ENCODE data around the gene C2.
"Not testable (repeated sequence)": the region's sequence is repeated elsewhere in the genome, so short reads cannot be mapped to it uniquely, and the experiment has no call there.

Gene C2

DNA sequence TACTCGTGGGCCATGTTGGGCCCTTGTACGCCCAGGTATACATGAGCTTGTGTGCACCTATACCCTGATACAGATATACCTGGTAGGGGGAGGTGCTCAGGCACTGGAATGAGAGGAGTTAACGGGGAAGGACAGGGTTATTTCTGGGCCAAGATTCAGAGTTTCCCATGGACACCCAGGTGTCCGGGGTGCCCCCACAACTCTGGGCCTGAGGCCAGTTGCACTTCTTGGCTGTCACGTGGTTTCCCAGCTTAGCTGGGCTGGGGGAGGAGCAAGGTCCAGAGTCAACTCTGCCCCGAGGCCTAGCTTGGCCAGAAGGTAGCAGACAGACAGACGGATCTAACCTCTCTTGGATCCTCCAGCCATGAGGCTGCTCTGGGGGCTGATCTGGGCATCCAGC, 54.2 kb downstream of the C2 start, which contains the start of gene C4A:
Gene C4A (plus strand): TSS at position 314 of the 400 bp plus-strand sequence. CDS start 51 bp downstream, at position 365.
- H3K4me3 Mint-ChIP-seq; DNase-seq (ENCODE audit: low spot score in 2 of 2); H3K4me1 Mint-ChIP-seq; H3K27me3 Mint-ChIP-seq; H3K27ac Mint-ChIP-seq (ENCODE audit: low read depth); H3K9me3 Mint-ChIP-seq; H3K36me3 Mint-ChIP-seq (ENCODE audit: insufficient read depth); ATAC-seq (replicated peaks; ENCODE audit: extremely low read depth, poor library complexity, severe bottlenecking): not testable (repeated sequence)

DNA sequence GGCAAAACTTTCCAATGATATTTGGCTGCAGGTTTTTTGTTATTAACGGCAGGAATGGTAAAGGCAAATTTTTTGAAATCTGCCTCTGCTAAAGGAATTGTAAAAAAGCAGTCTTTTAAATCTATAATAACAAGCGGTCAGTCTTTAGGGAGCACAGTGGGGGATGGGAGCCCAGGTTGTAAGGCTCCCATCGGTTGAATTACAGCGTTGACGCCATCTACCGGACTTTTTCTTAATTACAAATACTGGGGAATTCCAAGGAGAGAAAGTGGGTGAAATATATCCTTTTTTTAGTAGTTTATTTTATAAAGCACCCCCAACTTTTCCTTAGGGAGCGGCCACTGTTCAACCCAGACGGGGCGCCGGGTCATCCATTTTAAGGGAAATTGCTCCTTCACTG, 61.8 kb downstream of the C2 start:
- H3K4me1 Mint-ChIP-seq; H3K27ac Mint-ChIP-seq (ENCODE audit: low read depth); H3K36me3 Mint-ChIP-seq (ENCODE audit: insufficient read depth); H3K27me3 Mint-ChIP-seq; DNase-seq (ENCODE audit: low spot score in 2 of 2); ATAC-seq (replicated peaks; ENCODE audit: extremely low read depth, poor library complexity, severe bottlenecking); H3K4me3 Mint-ChIP-seq; H3K9me3 Mint-ChIP-seq: not testable (repeated sequence)

DNA sequence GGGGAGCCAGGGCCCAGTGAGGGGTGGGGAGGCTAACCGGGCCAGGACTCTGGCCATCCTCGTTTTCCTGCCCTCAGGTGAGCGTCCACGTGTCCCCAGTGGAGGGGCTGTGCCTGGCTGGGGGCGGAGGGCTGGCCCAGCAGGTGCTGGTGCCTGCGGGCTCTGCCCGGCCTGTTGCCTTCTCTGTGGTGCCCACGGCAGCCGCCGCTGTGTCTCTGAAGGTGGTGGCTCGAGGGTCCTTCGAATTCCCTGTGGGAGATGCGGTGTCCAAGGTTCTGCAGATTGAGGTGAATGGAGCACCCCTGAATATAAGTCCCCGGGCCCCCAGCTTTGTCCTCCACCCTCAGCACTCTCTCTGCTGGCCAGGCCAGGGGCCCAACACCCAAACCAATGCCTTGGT, 66.9 kb downstream of the C2 start:
- H3K27me3 Mint-ChIP-seq; DNase-seq (ENCODE audit: low spot score in 2 of 2); H3K27ac Mint-ChIP-seq (ENCODE audit: low read depth); H3K4me1 Mint-ChIP-seq; H3K9me3 Mint-ChIP-seq; H3K36me3 Mint-ChIP-seq (ENCODE audit: insufficient read depth); ATAC-seq (replicated peaks; ENCODE audit: extremely low read depth, poor library complexity, severe bottlenecking); H3K4me3 Mint-ChIP-seq: not testable (repeated sequence)

All from central memory CD8-positive, alpha-beta T cell (primary cell).